ENCODE data around the gene DENND2C. TPM values are rescaled to one million over a fixed set of nuclear protein-coding genes. Genes with fewer than 3 reads are reported as not detected.

The DENND2C gene
- total and polyA plus RNA-seq, 2 experiments from 2014 or later: 1.4 to 5.6 TPM

- 75% methylated on average over 4 of the region's 4 CpGs for WGBS (ENCODE audit: low lambda C conversion rate, missing lambda C conversion rate)
These were observed 1.5 kb downstream of the DENND2C start for GRCh38 chr1:114668373-114668772.

GRCh38 chr1:114666954-114667353, 2.9 kb downstream of the DENND2C start:
- Histone ChIP-seq H3K4me3 (no peak overlapping the region), H3K4me1 (ENCODE audit: insufficient read depth) (no peaks in the 10 kb centered on the region), H4K20me1 (ENCODE audit: insufficient read depth, poor library complexity, severe bottlenecking) (no peaks in the 10 kb centered on the region), H2AFZ (no peak overlapping the region), H3K4me2 (no peak overlapping the region), H3K36me3 (replicated peaks; ENCODE audit: insufficient read depth, low read depth) (no peaks in the 10 kb centered on the region), H3K79me2 (peaks cover 6% of the 10 kb centered on the region), H3K9me2 (replicated peaks; ENCODE audit: insufficient read depth) (no peaks in the 10 kb centered on the region), H3K27ac (no peak overlapping the region), H3K9me3 (ENCODE audit: low read depth) (no peaks in the 10 kb centered on the region), H3K27me3 (no peaks in the 10 kb centered on the region)
- WGBS (ENCODE audit: low lambda C conversion rate, missing lambda C conversion rate): 87% methylated on average over 3 of the region's 3 CpGs
- TF ChIP-seq EZH2 (IDR thresholded peaks at IDR 0.05; ENCODE audit: borderline replicate concordance): no peak
- DNase-seq (ENCODE audit: low spot score): no peak

More at GRCh38 chr1:114668373-114668772, 1.5 kb downstream of the DENND2C start:
- Histone ChIP-seq H3K27ac (no peak overlapping the region), H3K4me2 (peak overlapping the region; percentile 78), H4K20me1 (ENCODE audit: insufficient read depth, poor library complexity, severe bottlenecking) (no peaks in the 10 kb centered on the region), H3K4me1 (ENCODE audit: insufficient read depth) (no peaks in the 10 kb centered on the region), H3K79me2 (peaks cover 6% of the 10 kb centered on the region), H3K36me3 (replicated peaks; ENCODE audit: insufficient read depth, low read depth) (no peaks in the 10 kb centered on the region), H3K4me3 (peak overlapping the region; percentile 88), H3K27me3 (no peaks in the 10 kb centered on the region), H2AFZ (no peak overlapping the region), H3K9me3 (ENCODE audit: low read depth) (no peaks in the 10 kb centered on the region), H3K9me2 (replicated peaks; ENCODE audit: insufficient read depth) (no peaks in the 10 kb centered on the region)
- TF ChIP-seq EZH2phosphoT487 (IDR thresholded peaks at IDR 0.05; ENCODE audit: low read depth, severe bottlenecking, unreplicated experiment) (no peak), EZH2 (IDR thresholded peaks at IDR 0.05; ENCODE audit: borderline replicate concordance) (no peak), CTCF (IDR thresholded peaks at IDR 0.05; ENCODE audit: poor library complexity) (no peak)
- no peak for DNase-seq (ENCODE audit: low spot score)

- Histone ChIP-seq H3K27me3 (peaks cover 7% of the 10 kb centered on the region), H3K4me2 (no peak overlapping the region), H3K4me3 (no peak overlapping the region), H3K36me3 (replicated peaks; ENCODE audit: insufficient read depth, low read depth) (no peaks in the 10 kb centered on the region), H3K79me2 (no peaks in the 10 kb centered on the region), H2AFZ (no peak overlapping the region), H3K27ac (no peak overlapping the region), H3K9me2 (replicated peaks; ENCODE audit: insufficient read depth) (no peaks in the 10 kb centered on the region), H4K20me1 (ENCODE audit: insufficient read depth, poor library complexity, severe bottlenecking) (no peaks in the 10 kb centered on the region), H3K4me1 (ENCODE audit: insufficient read depth) (no peaks in the 10 kb centered on the region), H3K9me3 (ENCODE audit: low read depth) (no peaks in the 10 kb centered on the region)
- 31% methylated on average over 2 of the region's 2 CpGs for WGBS (ENCODE audit: low lambda C conversion rate, missing lambda C conversion rate)
- no peak for TF ChIP-seq CTCF (IDR thresholded peaks at IDR 0.05; ENCODE audit: poor library complexity)
- TF ChIP-seq EZH2phosphoT487 (IDR thresholded peaks at IDR 0.05; ENCODE audit: low read depth, severe bottlenecking, unreplicated experiment): no peak
- no peak for DNase-seq (ENCODE audit: low spot score)
These were observed 9.6 kb downstream of the DENND2C start for GRCh38 chr1:114660238-114660637.

GRCh38 chr1:114651893-114652292, 18.0 kb downstream of the DENND2C start:
- Histone ChIP-seq H3K4me3 (no peak overlapping the region), H3K9me2 (replicated peaks; ENCODE audit: insufficient read depth) (no peaks in the 10 kb centered on the region), H3K4me2 (no peak overlapping the region), H3K9me3 (ENCODE audit: low read depth) (no peaks in the 10 kb centered on the region), H4K20me1 (ENCODE audit: insufficient read depth, poor library complexity, severe bottlenecking) (no peaks in the 10 kb centered on the region), H3K4me1 (ENCODE audit: insufficient read depth) (no peaks in the 10 kb centered on the region), H3K36me3 (replicated peaks; ENCODE audit: insufficient read depth, low read depth) (no peaks in the 10 kb centered on the region), H3K79me2 (no peaks in the 10 kb centered on the region), H3K27me3 (no peaks in the 10 kb centered on the region), H3K27ac (no peak overlapping the region), H2AFZ (no peak overlapping the region)
- TF ChIP-seq CTCF (IDR thresholded peaks at IDR 0.05; ENCODE audit: poor library complexity): no peak
- TF ChIP-seq EZH2phosphoT487 (IDR thresholded peaks at IDR 0.05; ENCODE audit: low read depth, severe bottlenecking, unreplicated experiment): no peak
- no peak for TF ChIP-seq EZH2 (IDR thresholded peaks at IDR 0.05; ENCODE audit: borderline replicate concordance)
- DNase-seq (ENCODE audit: low spot score): no peak
- WGBS (ENCODE audit: low lambda C conversion rate, missing lambda C conversion rate): 84% methylated on average over 2 of the region's 2 CpGs

Measured in hepatocyte (in vitro differentiated cells).